Peyer's patch (tissue), 4 donors: ENCODE data around the gene COL9A2.

Experiments
- POLR2A ChIP-seq, 2 donors: fragments of 450-650 bp; IDR thresholded peaks; one replicate each; pipeline ENCODE4 v1.5.1; 2017; ENCODE audit warnings: antibody characterized with exemption in 2 of 2, mild to moderate bottlenecking in 2 of 2, moderate library complexity in 2 of 2
- TF ChIP-seq, protein P1 (sequence below), 6 experiments: fragments of 450-650 bp in 4 of 6; fragments of 200-600 bp in 2 of 6; sonication (generic) in 1 of 6; IDR thresholded peaks; one replicate each; pipeline ENCODE4 v1.5.1; 2017 to 2019; ENCODE audit warnings: antibody characterized with exemption in 6 of 6, mild to moderate bottlenecking in 3 of 6, moderate library complexity in 1 of 6

DNA sequence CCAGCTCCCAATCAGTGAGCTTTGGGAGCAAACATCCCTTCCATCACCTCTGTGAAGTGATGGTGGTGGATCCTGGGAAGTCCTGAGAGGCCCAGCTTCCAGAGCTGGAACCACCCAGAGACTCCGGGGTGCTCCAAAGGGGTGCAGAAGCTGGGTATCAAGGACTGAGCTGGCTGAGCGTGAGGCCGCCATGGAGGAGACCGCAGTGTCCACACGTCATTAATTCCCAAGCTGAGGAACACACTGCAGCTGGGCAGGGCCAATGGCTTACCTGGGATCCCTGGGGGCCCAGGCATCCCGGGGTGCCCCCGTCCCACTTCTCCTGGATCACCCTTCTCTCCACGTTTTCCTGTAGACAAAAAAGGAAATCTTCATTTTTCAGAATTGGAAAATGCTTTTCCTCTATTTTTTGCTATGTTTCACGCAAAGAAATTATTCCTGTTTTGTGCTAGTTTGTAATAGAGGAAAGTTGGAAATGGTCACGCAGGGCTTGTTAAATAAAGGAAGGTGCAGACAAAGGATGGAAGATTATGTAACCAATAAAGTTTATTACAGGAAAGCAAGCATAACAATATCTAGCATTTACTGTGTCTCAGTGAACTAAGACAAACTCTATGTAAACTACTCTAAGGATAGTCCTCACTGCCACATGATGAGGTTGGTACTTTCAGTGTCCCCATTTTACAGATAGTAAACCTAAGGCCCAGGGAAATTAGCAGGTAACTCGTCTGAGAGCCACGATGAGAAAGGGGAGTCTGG lies 15.4 kb downstream of the COL9A2 start:
- TF ChIP-seq POLR2A (IDR thresholded peaks at IDR 0.05) = no peak
- TF ChIP-seq, protein P1, sequence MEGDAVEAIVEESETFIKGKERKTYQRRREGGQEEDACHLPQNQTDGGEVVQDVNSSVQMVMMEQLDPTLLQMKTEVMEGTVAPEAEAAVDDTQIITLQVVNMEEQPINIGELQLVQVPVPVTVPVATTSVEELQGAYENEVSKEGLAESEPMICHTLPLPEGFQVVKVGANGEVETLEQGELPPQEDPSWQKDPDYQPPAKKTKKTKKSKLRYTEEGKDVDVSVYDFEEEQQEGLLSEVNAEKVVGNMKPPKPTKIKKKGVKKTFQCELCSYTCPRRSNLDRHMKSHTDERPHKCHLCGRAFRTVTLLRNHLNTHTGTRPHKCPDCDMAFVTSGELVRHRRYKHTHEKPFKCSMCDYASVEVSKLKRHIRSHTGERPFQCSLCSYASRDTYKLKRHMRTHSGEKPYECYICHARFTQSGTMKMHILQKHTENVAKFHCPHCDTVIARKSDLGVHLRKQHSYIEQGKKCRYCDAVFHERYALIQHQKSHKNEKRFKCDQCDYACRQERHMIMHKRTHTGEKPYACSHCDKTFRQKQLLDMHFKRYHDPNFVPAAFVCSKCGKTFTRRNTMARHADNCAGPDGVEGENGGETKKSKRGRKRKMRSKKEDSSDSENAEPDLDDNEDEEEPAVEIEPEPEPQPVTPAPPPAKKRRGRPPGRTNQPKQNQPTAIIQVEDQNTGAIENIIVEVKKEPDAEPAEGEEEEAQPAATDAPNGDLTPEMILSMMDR (IDR thresholded peaks at IDR 0.05) = no peak
